Activated T-helper 1 cell treated with anti-CD3 and anti-CD28 coated beads, Interleukin-2, amount 50 U/mL, for 16 hours (primary cell): Measurements from ENCODE around the gene SEPTIN6.

Source experiments
- DNase-seq, 2 donors: peaks; one replicate each; pipeline ENCODE4 v3.0.0-alpha.2; 2020; ENCODE audit warnings: low read depth in 1 of 2, low spot score in 1 of 2

Gene SEPTIN6

DNA sequence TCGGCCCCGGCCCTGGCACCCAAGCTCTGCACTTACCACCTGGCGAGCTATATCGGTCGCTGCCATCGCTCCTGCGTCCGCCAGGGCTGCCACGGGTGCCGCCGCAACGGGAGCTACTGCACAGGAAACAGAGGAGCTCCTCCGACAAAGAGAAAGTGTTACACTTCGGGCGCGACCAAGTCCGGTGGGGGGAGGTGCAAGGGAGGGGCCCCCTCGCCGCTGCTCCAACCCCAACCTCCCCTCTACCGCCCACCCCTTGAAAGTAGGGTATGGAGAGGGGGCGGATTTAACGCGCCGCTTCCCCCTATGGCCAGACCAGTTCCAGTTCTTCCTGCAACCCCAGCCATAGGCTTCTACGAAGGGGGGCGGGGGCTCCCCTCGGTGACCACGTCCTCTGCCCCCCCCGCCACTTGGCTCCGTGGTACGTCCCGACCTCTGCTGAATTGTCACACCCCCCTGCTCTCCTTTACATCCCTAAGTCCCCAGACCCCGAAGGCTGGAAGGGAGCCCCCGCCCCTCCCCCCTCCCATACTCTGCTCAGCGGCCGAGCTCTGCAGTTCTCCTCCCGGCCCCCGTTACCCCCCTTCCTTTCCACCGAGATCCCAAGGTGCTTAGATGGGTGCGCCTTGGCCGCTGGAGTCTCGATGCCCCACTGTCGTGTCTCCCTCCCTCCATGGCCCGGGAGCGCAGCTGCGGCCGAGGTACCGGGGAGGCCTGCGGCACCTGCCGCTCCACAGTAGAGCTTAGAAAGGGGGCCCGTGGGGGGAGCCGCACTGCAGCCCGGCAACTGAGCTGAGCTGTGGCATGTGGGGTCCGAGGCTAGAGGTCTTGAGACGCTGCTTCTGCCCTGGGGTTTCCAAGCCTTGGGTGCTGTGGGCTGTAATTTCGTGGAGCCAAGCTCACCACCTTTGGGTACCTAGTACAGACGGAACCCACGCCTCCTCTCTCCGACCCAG, at the start of gene SEPTIN6:
Gene SEPTIN6 (minus strand): TSS at position 129 of the 956 bp plus-strand sequence. CDS start 63 bp downstream, at position 66.
- DNase-seq: peak; percentile 62 to 78

GRCh38 chrX:119738742-119739141, 45.8 kb upstream of the SEPTIN6 start:
- DNase-seq: no peak

- no peak for DNase-seq
Observed at GRCh38 chrX:119736206-119736764, 43.3 kb upstream of the SEPTIN6 start.

DNA sequence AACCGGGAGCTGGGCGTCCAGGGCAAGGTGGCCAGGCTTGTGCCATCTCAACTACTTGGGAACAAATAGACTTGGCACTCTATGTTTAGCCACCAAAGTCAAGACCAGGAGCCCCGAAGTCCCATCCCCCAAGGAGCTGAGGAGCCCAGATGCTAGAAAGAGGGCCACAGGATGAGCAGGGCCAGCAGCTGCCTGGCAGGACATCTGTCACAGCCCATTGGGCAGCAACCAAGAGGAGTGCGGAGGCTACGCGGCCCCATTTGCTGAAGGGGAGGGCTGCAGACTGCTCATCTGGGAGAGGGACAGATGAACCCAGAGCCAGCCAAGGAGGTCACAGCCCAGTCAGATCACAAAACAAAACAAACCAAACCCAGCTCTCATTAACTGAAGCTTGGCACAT, 42.5 kb upstream of the SEPTIN6 start:
- DNase-seq: no peak

DNA sequence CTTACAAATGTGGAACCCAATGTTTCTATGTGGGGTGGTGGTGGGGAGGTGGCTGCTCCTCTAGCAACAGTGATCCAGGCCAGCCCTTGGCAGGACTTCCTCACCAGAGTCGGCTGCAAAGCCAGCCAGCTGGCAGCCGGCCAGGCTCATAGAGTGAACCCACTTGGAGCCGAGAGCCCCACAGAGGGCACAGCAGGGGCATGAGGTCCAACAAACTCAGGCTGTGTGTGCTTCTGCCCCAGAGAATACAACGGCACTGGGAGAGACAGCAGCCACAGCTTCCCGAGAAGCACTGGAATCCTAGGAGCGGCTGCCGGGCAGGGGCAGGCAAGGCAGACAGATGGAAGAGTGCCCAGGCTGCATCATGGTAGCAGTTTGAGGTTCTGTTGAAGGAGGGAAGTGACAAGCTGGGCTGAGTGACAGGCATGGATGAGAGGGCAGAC, 42.0 kb upstream of the SEPTIN6 start:
- no peak for DNase-seq

GRCh38 chrX:119729408-119730201, 36.6 kb upstream of the SEPTIN6 start:
- peak; percentile 16 to 28 for DNase-seq

- no peak for DNase-seq
Observed at GRCh38 chrX:119728487-119728886, 35.5 kb upstream of the SEPTIN6 start.

GRCh38 chrX:119726900-119727555, 34.1 kb upstream of the SEPTIN6 start:
- DNase-seq: no peak

DNA sequence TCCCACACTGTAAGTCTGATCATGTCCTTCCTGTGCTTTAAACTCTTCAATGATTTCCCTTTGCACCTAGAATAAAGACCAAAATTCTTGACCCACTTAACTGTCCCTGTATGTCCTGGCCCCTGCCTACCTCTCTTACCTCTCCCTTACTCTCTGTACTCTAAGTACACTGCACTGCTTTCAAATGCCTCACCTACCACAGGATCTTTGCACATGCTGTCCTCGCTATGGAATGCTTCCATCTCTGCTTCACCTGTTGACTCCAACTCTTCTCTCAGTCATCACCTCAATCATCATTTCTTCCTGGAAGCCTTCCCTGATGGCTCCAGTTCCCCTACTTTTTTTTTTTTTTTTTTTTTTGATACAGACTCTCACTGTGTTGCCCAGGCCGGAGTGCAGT, 29.0 kb upstream of the SEPTIN6 start:
- no peak for DNase-seq

- no peak for DNase-seq
Observed at GRCh38 chrX:119721487-119721886, 28.5 kb upstream of the SEPTIN6 start.

- DNase-seq: no peak
Observed at GRCh38 chrX:119709630-119710029, 16.7 kb upstream of the SEPTIN6 start.

DNA sequence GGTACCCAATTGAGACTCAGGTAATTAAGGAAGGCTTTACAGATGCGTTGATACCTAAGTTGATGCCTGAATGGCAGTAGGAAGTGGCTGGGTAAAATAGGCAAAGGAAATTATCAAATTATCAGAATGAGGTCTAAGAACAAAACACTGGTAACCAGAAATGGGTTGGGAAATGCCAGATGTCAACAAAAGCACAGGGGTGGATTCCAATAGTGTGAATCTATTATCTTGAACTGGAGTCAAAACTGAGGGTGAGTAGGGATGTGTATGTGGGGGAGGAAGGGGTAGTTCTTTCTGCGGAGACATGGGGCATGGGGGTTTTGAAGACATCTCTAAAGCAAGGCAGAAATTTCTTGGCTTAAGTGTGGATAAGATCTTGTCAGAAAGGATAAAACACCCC, 16.0 kb upstream of the SEPTIN6 start:
- no peak for DNase-seq

GRCh38 chrX:119706616-119707015, 13.6 kb upstream of the SEPTIN6 start:
- DNase-seq: no peak

GRCh38 chrX:119698845-119699244, 5.9 kb upstream of the SEPTIN6 start:
- no peak for DNase-seq

DNA sequence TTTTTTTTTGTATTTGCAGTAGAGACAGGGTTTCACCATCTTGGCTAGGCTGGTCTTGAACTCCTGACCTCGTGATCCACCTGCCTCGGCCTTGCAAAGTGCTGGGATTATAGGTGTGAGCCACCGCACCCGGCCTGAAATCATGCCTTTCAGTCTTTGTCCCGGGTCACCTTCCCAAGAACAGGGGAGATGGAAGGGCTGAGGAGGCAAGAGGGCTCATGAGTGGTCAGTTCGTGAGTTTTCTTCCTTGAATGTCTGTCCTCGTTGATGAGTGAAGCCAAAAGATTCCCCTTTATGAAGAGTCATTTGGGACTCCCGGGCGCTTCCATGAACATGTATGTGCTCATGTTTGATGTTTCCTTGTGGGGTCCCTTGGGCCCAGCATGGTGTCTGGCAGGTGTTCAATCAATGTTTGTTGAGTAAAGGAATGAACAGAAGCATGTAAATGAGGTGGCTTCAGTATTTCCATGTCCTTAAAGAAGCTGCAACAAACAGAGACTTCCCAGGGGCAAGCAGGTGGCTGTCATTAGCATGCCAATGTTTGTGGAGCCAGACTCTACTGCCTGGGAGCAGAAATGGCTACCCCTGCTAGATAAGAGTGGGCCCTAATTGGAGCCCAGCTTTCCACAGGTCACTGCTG, 3.4 kb upstream of the SEPTIN6 start:
- no peak for DNase-seq

- no peak for DNase-seq
Observed at GRCh38 chrX:119695535-119696050, 2.6 kb upstream of the SEPTIN6 start.

DNA sequence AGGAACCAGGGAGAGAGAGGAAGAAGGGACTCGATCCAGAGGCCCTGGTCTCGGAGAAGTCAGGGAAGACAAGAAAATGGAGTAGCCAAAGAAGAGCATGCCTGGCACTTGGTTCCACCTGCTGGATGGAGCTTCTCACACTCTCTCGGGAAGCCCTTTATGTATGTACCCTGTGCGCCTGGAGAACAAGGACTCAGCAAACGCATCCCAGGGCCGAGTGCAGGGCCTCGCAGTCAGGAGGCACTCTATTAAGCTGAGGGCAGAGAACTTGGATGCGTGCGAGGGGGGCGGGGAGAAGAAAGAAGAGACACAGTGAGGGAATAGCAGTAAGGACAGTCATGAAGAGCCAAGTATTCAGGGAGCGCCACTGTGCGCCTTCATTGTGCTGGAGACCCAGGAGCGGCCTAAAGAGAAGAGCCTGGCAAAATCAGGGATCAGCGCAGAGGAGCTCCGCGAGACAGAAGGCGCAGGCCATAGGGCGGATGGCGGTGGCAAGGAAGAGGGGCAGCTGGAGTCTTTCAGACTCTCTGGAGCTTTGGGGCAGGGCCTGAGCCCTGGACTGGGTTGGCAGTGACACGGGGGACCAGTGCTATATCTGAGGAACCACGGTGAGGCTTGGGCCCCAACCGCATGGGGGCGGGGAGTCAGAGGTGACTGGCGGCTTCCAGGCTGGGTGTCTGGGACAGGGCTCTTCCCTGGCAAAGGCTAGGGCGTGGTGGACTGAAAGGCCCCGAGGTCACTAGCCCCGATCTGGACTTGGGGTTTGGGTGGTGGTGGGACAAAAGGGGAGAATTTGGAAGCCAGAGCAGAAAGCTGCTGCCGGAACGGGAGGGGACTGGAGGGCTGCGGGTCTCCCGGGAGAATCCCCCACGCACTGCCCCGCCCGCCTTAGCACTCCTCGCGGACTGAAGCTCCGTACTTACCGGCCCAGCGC, 1.9 kb upstream of the SEPTIN6 start:
- no peak for DNase-seq

DNA sequence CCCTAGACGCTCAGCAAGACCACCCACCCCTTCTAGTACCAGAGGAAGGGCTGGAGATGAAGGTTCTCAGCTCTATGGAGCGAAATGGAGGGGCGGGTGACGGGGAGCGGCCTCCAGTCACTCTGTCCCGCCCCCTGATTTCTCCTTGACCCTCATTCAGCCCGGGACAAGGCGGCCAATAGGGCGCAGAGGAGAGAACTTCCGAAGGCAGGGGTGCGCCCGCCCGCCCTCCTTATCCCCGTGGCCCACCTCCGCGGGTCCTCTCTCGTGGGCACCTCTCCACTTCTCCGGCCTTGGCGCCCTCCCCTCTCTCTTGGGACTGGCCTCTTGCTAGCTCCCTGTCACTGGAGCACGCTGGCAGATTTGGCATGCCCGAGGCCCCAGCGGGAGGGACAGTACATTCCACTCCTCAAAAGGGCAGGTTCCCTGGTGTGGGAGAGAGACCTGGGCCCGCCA, 1.1 kb upstream of the SEPTIN6 start:
- no peak for DNase-seq
